Panc1 (cell line): Measurements from ENCODE around the gene TCN1.

Experiments
- POLR2AphosphoS5 ChIP-seq: IDR thresholded peaks from 2 replicates; pipeline ENCODE4 v1.6.1; 2012; ENCODE audit warnings: mild to moderate bottlenecking, low read depth, low read length, moderate library complexity
- SIN3A ChIP-seq: IDR thresholded peaks from 2 replicates; pipeline ENCODE4 v1.6.1; 2012; ENCODE audit warnings: low read depth, mild to moderate bottlenecking, low read length, moderate library complexity, borderline replicate concordance; ENCODE audit not compliant: insufficient read depth
- TF ChIP-seq, protein P1 (sequence below): fragments of 450-650 bp; IDR thresholded peaks from 2 replicates; pipeline ENCODE4 v1.5.1; 2017; ENCODE audit warnings: mild to moderate bottlenecking
- TF ChIP-seq, protein P2 (sequence below), 2 experiments: IDR thresholded peaks; 2 replicates each; pipeline ENCODE4 v1.6.1; 2011 to 2012; ENCODE audit warnings: low read depth in 2 of 2, control low read depth in 1 of 2, low read length in 1 of 2, mild to moderate bottlenecking in 1 of 2, moderate library complexity in 1 of 2; ENCODE audit not compliant: insufficient read depth in 1 of 2

- TF ChIP-seq, protein P1, sequence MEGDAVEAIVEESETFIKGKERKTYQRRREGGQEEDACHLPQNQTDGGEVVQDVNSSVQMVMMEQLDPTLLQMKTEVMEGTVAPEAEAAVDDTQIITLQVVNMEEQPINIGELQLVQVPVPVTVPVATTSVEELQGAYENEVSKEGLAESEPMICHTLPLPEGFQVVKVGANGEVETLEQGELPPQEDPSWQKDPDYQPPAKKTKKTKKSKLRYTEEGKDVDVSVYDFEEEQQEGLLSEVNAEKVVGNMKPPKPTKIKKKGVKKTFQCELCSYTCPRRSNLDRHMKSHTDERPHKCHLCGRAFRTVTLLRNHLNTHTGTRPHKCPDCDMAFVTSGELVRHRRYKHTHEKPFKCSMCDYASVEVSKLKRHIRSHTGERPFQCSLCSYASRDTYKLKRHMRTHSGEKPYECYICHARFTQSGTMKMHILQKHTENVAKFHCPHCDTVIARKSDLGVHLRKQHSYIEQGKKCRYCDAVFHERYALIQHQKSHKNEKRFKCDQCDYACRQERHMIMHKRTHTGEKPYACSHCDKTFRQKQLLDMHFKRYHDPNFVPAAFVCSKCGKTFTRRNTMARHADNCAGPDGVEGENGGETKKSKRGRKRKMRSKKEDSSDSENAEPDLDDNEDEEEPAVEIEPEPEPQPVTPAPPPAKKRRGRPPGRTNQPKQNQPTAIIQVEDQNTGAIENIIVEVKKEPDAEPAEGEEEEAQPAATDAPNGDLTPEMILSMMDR, result no peak
- no peak for TF ChIP-seq POLR2AphosphoS5
- TF ChIP-seq, protein P2, sequence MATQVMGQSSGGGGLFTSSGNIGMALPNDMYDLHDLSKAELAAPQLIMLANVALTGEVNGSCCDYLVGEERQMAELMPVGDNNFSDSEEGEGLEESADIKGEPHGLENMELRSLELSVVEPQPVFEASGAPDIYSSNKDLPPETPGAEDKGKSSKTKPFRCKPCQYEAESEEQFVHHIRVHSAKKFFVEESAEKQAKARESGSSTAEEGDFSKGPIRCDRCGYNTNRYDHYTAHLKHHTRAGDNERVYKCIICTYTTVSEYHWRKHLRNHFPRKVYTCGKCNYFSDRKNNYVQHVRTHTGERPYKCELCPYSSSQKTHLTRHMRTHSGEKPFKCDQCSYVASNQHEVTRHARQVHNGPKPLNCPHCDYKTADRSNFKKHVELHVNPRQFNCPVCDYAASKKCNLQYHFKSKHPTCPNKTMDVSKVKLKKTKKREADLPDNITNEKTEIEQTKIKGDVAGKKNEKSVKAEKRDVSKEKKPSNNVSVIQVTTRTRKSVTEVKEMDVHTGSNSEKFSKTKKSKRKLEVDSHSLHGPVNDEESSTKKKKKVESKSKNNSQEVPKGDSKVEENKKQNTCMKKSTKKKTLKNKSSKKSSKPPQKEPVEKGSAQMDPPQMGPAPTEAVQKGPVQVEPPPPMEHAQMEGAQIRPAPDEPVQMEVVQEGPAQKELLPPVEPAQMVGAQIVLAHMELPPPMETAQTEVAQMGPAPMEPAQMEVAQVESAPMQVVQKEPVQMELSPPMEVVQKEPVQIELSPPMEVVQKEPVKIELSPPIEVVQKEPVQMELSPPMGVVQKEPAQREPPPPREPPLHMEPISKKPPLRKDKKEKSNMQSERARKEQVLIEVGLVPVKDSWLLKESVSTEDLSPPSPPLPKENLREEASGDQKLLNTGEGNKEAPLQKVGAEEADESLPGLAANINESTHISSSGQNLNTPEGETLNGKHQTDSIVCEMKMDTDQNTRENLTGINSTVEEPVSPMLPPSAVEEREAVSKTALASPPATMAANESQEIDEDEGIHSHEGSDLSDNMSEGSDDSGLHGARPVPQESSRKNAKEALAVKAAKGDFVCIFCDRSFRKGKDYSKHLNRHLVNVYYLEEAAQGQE (IDR thresholded peaks at IDR 0.05; ENCODE audit: insufficient read depth in 1 of 2, low read depth in 2 of 2, low read length in 1 of 2), result no peak
- TF ChIP-seq SIN3A, result no peak
These were observed 47.7 kb downstream of the TCN1 start for GRCh38 chr11:59818572-59818971.
